MV-4-11 (cell line): ENCODE data around the gene EXD3.
A peak's percentile ranks its signal among the peaks of the same experiment; 100 is the strongest.
"Not testable (repeated sequence)": the region's sequence is repeated elsewhere in the genome, so short reads cannot be mapped to it uniquely, and the experiment has no call there.

Experiments
- DNase-seq: peaks from one replicate; lab custom pipeline; 2025; lab: John Stamatoyannopoulos, UW

EXD3 gene

DNA sequence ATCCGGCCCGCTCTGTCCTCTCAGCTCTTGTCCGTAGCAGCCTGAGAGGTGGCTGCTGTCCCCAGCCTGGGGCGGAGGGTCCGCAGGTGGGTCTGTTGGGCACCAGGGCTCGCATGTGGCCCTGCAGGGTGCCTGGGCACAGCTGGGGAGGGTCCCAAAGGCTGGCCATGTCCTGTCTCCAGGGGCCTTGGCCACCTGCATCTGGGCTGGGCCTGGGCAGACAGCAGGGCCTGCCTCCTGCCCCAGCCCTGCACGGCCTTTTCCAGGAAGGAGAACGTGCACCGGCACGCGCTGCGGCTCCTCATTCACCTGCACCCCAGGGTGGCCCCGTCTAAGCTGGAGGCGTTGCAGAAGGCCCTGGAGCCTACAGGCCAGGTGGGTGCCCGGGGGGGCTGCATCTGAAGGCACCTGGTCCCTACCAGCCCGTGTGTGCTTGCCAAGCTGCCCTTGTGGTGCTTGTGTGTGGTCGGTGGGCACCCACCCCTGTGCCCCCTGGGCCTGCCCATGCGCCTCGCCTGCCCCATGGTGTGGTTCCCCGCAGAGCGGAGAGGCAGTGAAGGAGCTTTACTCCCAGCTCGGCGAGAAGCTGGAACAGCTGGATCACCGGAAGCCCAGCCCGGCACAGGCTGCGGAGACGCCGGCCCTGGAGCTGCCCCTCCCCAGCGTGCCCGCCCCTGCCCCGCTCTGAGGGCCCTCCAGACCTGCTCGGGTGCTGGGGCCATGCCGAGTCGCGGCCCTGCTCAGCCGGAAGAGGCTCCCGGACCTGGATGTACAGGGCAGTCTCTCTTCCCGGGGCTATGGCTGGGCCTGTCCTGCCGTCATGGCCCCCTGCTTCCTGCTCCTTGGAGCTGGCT lies 150.5 kb downstream of the EXD3 start:
- no peak for DNase-seq

DNA sequence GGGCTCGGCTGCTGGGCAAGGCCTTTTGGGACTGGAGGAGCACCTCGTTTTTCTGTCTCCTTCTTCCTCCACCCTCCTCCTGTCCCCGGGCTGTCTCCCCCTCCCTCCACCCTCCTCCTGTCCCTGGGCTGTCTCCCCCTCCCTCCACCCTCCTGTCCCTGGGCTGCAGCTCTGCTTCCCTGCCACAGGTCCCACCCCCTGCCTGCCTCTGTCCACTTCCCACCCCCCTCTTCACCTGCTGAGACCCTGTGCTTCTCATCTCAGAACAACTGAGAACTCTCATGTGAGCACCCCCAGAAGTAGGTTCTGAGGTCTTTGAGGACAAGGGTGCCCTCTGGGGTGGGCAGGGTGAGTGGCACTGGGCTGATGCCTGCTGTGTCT lies 151.3 kb downstream of the EXD3 start:
- no peak for DNase-seq

DNA sequence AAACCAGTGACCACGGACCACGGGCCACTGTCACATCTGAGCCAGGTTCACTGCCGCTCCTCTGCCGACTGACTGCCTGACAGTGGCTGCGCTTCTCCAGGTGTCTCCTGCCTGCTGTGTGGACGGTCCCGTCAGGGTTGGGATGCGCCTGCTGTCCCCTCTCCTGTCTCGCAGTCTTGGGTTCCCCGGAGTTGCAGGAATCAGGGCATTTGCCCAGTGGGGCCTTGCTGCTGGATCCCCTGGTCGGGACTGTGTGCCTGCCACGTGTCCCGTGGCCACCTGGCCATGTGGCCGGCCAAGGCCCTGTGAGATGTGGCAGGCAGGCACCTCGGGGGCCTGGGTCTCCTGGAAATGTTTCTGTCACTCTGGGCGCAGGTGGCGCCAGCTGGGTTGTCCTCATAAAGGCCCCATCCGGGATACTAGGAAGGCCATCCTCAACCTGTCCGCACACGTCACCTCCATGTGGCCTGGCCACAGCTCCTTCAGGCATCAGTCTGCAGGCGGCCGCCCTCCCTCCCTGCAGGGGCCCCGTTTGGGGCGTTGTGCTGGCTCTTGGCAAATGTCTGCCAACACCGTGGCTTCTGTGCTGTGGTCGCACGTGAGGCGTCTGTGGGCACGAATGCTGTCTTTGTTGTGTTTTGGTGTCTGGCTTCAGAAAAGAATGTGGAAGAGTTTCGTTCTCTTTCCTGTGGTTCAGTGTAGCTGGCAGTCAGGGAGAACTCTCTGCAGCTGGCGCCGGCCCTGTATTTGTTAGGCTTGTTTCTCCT lies 151.8 kb downstream of the EXD3 start:
- DNase-seq: peak; percentile 67

DNA sequence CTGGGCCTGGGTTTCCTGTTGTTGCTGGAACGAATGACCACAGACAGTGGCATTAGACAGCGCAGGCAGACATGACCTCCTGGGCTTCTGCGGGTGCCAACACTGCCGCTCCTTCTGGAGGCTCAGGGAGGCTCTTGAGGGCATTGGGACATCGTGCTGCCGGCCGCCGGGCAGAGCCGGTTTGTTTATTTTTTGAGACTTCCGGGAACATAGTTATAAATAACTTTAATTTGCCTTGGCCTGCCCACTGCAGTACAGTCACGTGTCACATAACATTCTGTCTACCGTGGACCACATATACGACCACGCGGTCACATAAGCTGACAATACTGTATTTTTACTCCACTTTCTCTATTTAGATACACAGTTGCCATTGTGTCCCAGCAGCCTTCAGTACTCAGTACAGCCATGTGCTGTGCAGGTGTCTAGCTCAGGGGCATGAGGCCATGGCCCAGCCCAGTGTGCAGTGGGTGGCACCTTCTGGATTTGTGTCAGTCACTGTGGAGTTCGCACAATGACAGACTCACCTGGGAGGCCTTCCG lies 153.7 kb downstream of the EXD3 start:
- DNase-seq: peak; percentile 68

DNA sequence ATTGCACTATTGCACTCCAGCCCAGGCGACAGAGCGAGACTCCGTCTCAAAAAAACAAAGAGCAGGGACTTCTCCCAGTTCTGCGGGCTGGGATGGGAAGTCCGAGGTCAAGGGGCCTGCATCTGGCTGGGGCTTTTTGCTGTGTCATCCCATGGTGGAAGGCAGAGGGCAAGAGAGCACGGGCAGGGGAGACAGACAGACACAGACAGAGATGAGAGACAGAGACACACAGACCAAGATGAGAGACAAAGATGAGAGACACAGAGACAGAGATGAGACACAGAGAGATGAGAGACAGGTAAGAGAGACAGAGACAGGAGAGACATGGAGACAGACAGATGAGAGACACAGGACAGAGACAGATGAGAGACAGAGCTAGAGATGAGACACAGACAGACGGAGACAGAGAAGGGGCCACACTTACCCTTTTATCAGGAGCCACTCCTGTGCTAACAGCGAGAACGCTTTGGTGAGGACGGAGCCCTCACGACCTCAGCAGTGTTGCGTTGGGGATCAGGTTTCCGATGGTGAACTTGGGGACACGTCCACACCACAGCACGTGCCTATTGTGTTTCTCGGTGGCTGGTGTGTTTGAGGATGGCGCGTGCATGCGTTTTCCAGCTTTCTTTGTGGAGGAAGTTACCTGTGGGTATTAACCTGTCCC lies 154.3 kb downstream of the EXD3 start:
- no peak for DNase-seq

DNA sequence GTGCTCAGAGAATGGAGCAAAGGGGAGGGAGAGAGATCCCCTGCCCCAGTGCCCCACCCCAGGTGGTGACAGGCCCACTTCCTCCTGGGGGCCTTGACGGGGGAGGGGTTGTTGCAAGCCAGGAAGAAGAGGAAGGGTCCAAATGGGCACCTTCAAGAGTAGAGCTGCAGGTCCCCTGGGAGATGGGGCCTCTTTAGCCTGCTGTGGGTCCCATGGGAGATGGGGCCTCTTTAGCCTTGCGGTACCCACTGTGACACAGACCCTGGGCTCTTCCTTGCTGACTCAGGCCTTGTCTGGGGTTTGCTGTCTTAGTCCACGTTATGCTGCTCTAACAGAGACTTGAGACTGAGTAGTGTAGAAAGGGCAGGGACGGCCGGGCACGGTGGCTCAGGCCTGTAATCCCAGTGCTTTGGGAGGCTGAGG lies 155.0 kb downstream of the EXD3 start:
- DNase-seq: peak; percentile 9

DNA sequence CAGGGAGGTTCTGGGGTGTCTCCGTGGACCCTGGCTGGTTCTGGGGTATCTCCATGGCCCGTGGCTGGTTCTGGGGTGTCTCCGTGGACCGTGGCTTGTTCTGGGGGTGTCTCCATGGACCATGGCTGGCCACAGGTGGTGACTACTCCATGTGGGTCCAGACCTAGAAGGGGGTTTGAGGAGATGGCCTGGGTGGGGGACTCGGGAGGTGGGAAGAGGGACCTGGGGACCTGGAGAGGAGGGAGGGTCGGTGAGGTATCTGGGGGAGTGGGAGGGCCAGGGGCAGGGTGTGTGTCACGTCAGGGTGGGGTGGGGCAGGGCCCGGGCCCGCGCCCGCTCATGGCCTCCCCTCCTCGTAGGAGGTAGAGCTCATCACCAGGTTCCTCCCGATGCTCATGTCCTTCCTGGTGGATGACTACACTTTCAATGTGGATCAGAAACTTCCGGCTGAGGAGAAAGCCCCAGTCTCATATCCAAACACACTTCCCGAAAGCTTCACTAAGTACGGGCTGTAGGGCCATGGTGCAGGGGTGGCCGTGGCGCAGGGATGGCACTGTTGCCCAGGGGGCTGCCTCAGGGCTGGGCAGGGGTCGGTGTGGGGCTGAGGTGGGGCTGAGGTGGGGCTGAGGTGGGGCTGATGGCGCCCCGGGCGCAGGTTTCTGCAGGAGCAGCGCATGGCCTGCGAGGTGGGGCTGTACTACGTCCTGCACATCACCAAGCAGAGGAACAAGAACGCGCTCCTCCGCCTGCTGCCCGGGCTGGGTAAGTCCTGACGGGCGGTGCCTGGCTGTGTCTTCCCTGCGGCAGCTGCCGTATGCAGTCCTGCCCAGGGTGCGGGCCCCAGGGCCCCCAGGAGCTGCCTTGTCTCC lies 156.1 kb downstream of the EXD3 start:
- no peak for DNase-seq

DNA sequence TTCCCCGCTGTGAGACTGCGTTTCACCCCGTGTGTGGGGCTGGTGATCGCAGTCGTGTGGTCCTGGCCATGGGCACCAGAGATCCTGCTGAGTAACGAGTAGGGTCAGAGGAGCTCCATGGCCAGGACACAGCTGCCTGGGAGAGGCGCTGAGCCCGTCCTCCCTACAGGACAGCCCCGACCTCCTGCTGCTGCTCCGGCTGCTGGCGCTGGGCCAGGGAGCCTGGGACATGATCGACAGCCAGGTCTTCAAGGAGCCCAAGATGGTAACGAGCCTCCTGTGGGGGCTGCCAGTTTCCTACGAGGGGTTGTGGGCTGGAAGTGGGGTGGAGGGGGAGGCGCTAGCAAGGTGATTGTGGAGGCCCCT lies 156.8 kb downstream of the EXD3 start:
- no peak for DNase-seq

DNA sequence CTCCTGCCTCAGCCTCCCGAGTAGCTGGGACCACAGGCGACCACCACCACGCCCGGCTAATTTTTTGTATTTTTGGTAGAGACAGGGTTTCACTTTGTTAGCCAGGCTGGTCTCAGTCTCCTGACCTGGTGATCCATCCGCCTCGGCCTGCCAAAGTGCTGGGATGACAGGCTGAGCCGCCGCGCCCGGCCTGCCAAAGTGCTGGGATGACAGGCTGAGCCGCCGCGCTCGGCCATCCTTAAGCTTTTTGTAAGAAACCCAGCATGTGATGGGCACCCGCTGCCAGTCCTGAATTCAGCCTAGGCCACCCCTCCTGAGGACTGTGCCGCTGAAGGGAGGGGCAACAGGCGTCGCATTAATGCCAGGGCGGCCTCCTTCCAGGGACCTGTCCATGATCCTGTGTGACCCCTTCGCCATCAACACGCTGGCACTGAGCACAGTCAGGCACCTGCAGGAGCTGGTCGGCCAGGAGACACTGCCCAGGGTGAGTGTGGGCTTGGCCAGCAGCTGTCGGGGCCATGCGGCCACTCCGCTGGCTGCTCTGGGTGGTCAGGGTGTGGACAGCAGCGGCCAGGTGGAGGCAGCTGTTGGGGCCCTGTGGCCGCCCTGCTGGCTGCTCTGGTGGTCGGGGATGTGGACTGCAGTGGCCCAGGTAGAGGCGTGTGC lies 157.3 kb downstream of the EXD3 start:
- no peak for DNase-seq

DNA sequence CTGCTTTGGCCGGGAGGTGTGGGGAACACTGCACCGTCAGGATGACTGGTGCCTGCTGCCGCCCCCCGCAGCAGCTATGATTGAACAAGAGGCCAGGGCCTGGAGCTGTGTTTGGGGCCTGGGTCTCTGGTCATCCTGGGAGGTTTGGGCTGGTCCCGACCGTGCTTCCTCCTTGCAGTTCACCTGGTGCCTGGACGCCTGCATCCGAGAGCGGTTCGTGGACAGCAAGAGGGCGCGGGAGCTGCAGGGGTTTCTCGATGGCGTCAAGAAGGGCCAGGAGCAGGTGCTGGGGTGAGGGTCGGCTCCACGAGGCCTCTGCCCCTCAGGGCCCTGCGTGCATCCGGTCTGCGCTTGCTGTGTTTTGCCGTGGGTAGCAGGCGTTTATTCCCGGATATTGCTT lies 158.9 kb downstream of the EXD3 start:
- DNase-seq: no peak

DNA sequence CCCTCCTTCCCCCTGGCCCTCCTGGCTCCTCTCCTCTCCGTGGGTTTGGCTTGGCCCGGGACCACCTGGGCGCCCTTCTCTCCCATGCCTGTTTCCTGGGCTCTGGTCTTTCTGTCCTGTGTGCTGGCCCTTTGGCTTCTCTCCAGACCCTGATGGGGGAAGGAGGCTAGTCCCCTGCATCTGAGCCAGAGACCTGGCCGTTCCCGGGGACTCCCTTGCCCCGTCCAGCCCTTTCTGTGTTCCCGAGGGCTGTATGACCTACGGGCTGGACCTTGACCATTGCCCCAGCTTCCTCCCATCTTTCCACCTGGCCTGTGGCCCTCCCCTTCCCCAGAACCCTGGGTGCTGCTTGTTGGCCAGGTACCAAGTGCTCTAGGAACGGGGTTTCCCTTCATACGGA lies 159.5 kb downstream of the EXD3 start:
- no peak for DNase-seq

DNA sequence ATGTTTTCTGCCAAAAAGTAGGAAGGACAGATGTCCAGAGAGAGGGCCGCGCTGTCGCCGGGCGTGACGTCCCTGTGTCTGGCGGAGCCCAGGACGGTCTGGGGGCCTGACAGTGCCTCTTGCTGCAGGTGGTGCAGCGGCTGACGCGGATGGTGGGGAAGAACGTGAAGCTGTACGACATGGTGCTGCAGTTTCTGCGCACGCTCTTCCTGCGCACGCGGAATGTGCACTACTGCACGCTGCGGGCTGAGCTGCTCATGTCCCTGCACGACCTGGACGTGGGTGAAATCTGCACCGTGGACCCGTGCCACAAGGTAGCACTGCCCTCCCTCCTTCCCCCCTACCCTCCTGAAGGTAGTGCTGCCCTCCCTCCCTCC lies 160.1 kb downstream of the EXD3 start:
- DNase-seq: no peak

DNA sequence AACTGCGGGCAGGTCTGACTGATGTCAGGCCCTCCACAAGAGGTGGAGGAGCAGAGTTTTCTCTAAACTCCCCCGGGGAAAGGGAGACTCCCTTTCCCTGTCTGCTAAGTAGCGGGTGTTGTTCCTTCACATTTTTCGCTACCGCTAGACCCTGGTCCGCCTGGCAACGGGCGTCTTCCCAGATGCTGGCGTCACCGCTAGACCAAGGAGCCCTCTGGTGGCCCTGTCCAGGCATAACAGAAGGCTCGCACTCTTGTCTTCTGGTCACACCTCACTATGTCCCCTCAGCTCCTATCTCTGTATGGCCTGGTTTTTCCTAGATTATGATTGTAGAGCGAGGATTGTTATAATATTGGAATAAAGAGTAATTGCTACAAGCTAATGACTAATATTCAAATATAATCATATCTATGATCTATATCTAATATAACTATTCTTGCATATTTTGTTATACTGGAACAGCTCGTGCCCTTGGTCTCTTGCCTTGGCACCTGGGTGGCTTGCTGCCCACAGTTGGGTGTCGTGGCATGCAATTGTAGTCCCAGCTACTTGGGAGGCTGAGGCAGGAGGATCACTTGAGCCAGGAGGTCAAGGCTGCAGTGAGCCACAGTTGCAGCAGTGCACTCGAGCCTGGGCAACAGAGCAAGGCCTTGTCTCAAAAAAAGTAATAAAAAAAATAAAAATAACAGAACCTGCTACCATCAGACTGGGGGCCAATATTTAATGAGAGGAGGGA lies 160.6 kb downstream of the EXD3 start:
- not testable (repeated sequence) for DNase-seq
